Psoas muscle (tissue), 8 donors: Measurements from ENCODE around the gene RNF25. TPM values are rescaled to one million over a fixed set of nuclear protein-coding genes. Genes with fewer than 3 reads are reported as not detected.

Experiments
- ATAC-seq, 4 donors: fragments of 200-7000 bp; cut with Tn5 transposase; one replicate each; pipeline ENCODE4 v1.9.1; 2020; ENCODE audit warnings: moderate library complexity in 3 of 4, mild to moderate bottlenecking in 2 of 4
- DNase-seq, 2 donors: peaks; one replicate each; pipeline ENCODE4 v3.0.0-alpha.2; 2020
- H3K27ac ChIP-seq: fragments of 200-600 bp; one replicate; pipeline ENCODE4 v1.8.0; 2022
- H3K27me3 ChIP-seq, 3 donors: fragments of 200-600 bp in 1 of 3; one replicate each; pipeline versions ENCODE4 v1.6.1 to v1.8.0; 2013 to 2022; ENCODE audit warnings: low read length in 2 of 3, mild to moderate bottlenecking in 2 of 3, moderate library complexity in 1 of 3; ENCODE audit not compliant: insufficient read depth in 3 of 3
- H3K36me3 ChIP-seq, 2 donors: fragments of 200-600 bp in 1 of 2; one replicate each; pipeline versions ENCODE4 v1.6.1 to v1.8.0; 2013 to 2022; ENCODE audit warnings: low read depth in 1 of 2, mild to moderate bottlenecking in 1 of 2, moderate library complexity in 1 of 2; ENCODE audit not compliant: insufficient read depth in 1 of 2
- H3K4me1 ChIP-seq: fragments of 200-600 bp; one replicate; pipeline ENCODE4 v1.8.0; 2022
- H3K4me3 ChIP-seq: fragments of 200-600 bp; one replicate; pipeline ENCODE4 v1.8.0; 2022; ENCODE audit warnings: mild to moderate bottlenecking
- H3K9me3 ChIP-seq: fragments of 200-600 bp; one replicate; pipeline ENCODE4 v1.8.0; 2022
- WGBS, 3 donors: extraction: QIAGEN DNeasy Blood & Tissue Kit; methylation state at CpG; one replicate each; pipeline versions ENCODE4 v1.1.6 to v1.1.7; 2013; 5-methylcytosine and 5-hydroxymethylcytosine counted together
- intact Hi-C, 2 donors: fragments of 100-400 bp; cut with DNase I; formaldehyde crosslinking; loops; one replicate each; pipeline versions ENCODE4 v1.11.0 to v1.14.2; 2022
- polyA plus RNA-seq, 3 donors: library from polyadenylated mRNA; stranded (reverse); fragments of 200-250 nt; gene quantifications; one replicate each; pipeline ENCODE4 v1.2.3, GENCODE V29; 2013
- total RNA-seq, 4 donors: library from RNA; stranded (reverse); fragmentation: NEBNext Ultra II Directional in 2 of 4; extraction: Animal tissue kit (Norgen Biotek cat#: 25700) in 2 of 4; gene quantifications; one replicate each; pipeline versions ENCODE4 v1.2.1 to v1.2.4, GENCODE V29; 2021 to 2023
- TF ChIP-seq, protein P1 (sequence below): fragments of 200-600 bp; IDR thresholded peaks from one replicate; pipeline ENCODE4 v1.8.0; 2022; ENCODE audit warnings: antibody characterized with exemption
- donor health status: healthy with polysubstance abuse.
- donor health status: DM: no; HTN: no; CAD: no; lungs with moderate emphysema.
- donor health status: Bipolar disorder and iron deficiency.
- donor health status: healthy.
- donor health status: DM: yes; HTN: yes; CAD: no.
- donor health status: DM: no; HTN: no; CAD: no.
- donor health status: DM: no; HTN: no; CAD: no.
- donor health status: DM: yes; HTN: yes; CAD: no.

Gene RNF25
- total and polyA plus RNA-seq, 7 donors = 14.5 to 32.0 (median 22.9) TPM

DNA sequence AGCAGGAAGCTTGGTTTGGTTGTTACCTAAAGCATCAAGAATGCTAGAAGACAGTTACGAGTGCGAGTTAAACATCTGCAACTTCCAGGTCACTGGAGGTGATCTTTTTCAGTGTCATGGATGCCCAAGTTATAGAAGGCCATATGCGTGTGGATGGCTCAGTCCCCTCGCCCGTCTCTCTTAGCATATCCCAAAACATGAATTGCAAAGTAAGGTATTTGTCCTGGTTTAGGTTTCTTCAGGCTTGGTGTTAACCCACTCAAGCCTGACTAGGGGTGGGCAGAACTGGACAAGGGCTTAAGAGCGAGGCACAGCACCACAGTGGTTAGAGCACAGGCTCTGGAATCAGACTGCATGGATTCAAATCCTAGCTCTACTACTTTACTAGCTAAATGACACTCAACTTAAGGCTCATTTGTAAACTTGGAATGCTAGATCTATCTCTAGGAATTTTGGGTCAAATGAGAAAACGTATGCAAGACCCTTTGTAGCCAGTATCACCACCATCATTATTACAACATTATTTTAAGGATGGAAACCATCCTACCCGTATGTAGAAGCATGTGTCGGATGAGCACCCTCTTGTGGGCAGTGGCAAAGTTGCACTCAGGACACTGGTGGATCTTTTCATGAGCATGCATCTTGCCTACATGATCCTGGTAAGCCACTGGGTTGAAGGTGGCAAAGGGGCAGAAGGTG lies 23.6 kb downstream of the RNF25 start:
- Histone ChIP-seq H3K36me3 (peaks cover 12 to 99% of the 10 kb centered on the region in 2 donors), H3K27ac (no peak overlapping the region), H3K9me3 (no peaks in the 10 kb centered on the region), H3K27me3 (no peaks in the 10 kb centered on the region), H3K4me3 (no peak overlapping the region), H3K4me1 (peaks cover 4% of the 10 kb centered on the region)
- TF ChIP-seq, protein P1, sequence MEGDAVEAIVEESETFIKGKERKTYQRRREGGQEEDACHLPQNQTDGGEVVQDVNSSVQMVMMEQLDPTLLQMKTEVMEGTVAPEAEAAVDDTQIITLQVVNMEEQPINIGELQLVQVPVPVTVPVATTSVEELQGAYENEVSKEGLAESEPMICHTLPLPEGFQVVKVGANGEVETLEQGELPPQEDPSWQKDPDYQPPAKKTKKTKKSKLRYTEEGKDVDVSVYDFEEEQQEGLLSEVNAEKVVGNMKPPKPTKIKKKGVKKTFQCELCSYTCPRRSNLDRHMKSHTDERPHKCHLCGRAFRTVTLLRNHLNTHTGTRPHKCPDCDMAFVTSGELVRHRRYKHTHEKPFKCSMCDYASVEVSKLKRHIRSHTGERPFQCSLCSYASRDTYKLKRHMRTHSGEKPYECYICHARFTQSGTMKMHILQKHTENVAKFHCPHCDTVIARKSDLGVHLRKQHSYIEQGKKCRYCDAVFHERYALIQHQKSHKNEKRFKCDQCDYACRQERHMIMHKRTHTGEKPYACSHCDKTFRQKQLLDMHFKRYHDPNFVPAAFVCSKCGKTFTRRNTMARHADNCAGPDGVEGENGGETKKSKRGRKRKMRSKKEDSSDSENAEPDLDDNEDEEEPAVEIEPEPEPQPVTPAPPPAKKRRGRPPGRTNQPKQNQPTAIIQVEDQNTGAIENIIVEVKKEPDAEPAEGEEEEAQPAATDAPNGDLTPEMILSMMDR = peak; percentile 83
- WGBS, 3 donors = 64 to 74% (median 65%) methylated on average over 9 of the region's 9 CpGs
- intact Hi-C loops = no loop called here
- DNase-seq (peak in 1 of 2 donors; percentile 47), ATAC-seq (peak; percentile 72 to 86 (median 77))

DNA sequence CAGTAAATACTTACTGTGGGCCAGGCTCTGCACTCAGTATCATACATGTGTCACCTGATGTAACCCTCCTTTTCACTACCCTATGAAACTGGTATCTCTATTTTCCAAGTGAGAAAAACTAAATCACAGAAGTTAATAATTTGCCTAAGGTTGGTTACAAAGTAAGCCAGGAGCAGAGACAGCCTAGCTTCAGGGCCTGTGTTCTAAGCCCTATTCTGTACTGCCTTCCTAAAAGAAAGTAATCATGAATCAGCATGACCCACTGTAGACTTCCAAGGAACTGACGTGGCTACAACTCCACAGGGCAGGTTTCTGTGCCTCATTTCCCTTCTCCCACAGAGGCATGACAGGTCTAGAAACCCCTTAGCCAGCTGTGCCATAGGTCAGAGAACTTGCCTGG lies 26.7 kb downstream of the RNF25 start:
- Histone ChIP-seq H3K27ac (no peak overlapping the region), H3K36me3 (peaks cover 7 to 97% of the 10 kb centered on the region in 2 donors), H3K27me3 (no peaks in the 10 kb centered on the region), H3K4me1 (peaks cover 4% of the 10 kb centered on the region), H3K4me3 (no peak overlapping the region), H3K9me3 (no peaks in the 10 kb centered on the region)
- ATAC-seq = no peak
- TF ChIP-seq, protein P1 = no peak
- WGBS, 3 donors = 77 to 83% (median 82%) methylated on average over 1 of the region's 1 CpG
- DNase-seq = no peak
- intact Hi-C loops = no loop called here

DNA sequence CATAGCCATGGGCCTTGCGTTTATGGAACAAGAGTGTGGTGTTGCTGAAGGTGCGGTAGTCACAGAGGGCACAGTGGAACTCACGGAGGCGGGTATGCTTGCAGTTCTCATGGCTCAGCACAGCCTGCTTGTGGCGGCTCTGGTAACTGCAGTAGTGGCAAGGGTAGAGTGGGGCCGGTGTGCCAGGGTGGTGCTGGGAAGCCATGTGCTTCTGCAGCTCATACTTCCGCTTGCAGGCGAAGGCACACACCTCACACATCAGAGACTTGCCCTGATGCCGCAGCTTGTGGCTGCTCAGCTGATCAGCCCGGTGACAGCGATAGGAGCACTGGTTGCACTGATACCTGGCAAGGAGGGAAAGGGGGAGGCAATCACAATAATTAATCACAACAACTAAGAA lies 27.1 kb downstream of the RNF25 start:
- TF ChIP-seq, protein P1 = no peak
- no peak overlapping the region for H3K27ac ChIP-seq
- no peaks in the 10 kb centered on the region for H3K27me3 ChIP-seq
- H3K4me3 ChIP-seq = no peak overlapping the region
- H3K36me3 ChIP-seq = peaks cover 7 to 97% of the 10 kb centered on the region in 2 donors
- 88 to 97% (median 90%) methylated on average over 11 of the region's 11 CpGs for WGBS, 3 donors
- DNase-seq (no peak), ATAC-seq (no peak)
- peaks cover 4% of the 10 kb centered on the region for H3K4me1 ChIP-seq
- intact Hi-C loops = no loop called here
- no peaks in the 10 kb centered on the region for H3K9me3 ChIP-seq

DNA sequence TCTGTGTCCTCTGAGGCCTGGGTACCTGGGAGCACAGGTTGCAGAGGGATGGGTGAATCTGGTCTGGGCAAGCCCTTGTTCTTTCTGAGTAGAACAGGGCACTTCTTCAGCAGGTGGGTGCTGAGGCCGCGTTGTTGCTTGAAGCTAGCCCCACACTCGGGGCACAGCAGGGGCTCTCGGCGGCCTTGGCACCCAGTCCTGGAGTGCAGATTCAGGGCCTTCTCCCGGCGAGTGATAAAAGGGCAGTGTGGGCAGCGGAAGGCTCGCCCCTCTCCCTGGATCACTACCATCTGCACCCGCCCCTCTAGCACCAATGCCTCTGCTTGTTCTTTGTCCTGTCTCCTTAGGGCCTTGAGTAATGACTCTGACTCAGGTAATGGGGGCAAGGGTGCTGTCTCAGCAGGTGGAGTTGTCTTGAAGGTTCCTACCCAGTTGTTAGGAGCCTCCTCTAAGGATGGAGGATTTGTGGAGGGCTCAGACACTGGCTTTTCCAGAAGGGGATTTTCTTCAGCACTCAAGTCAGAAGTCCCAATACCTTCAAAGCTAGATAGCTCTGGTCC lies 28.0 kb downstream of the RNF25 start:
- DNase-seq (no peak), ATAC-seq (no peak)
- Histone ChIP-seq H3K4me3 (no peak overlapping the region), H3K4me1 (peaks cover 4% of the 10 kb centered on the region), H3K9me3 (no peaks in the 10 kb centered on the region), H3K27ac (no peak overlapping the region), H3K27me3 (no peaks in the 10 kb centered on the region), H3K36me3 (peaks cover 13 to 97% of the 10 kb centered on the region in 2 donors)
- 87 to 96% (median 88%) methylated on average over 10 of the region's 10 CpGs for WGBS, 3 donors
- intact Hi-C loops = no loop called here
- TF ChIP-seq, protein P1 = no peak
